Measurements from ENCODE around the gene GEMIN7.

GEMIN7 gene

GRCh38 chr19:45057444-45057843 is 21.6 kb upstream of the GEMIN7 start:
- Histone ChIP-seq H2BK5ac (ENCODE audit: low read length) (no peak overlapping the region), H2BK120ac (ENCODE audit: low read depth, low read length) (no peak overlapping the region), H3K4me2 (ENCODE audit: insufficient read depth, low read length, poor library complexity, severe bottlenecking) (no peak overlapping the region), H3K23ac (ENCODE audit: low read depth, low read length, poor library complexity) (peak overlapping the region; percentile 73), H2AK5ac (ENCODE audit: low read depth, low read length) (no peak overlapping the region), H4K91ac (ENCODE audit: low read depth, low read length, poor library complexity) (no peak overlapping the region), H2BK12ac (ENCODE audit: low read length) (no peak overlapping the region), H3K9ac (ENCODE audit: low read depth, low read length, poor library complexity) (peak overlapping the region; percentile 44), H2AFZ (ENCODE audit: low read length) (no peak overlapping the region), H3K27ac (replicated peaks; ENCODE audit: low read length) (no peak overlapping the region), H3K4me3 (ENCODE audit: low read length in 2 of 2) (no peak overlapping the region), H3K14ac (ENCODE audit: low read length) (no peak overlapping the region), H4K8ac (ENCODE audit: low read depth, low read length) (no peak overlapping the region), H3K4me1 (ENCODE audit: control insufficient read depth in 2 of 2, insufficient read depth in 1 of 2, low read depth in 1 of 2, low read length in 2 of 2) (no peaks in the 10 kb centered on the region), H3K18ac (ENCODE audit: low read length) (no peak overlapping the region), H3K79me1 (ENCODE audit: low read depth, low read length) (peaks cover 7% of the 10 kb centered on the region), H3K36me3 (replicated peaks in 1 of 2; ENCODE audit: control insufficient read depth in 2 of 2, insufficient read depth in 2 of 2, low read length in 2 of 2) (peaks cover 72 to 94% of the 10 kb centered on the region in 2 donors), H3K27me3 (ENCODE audit: control insufficient read depth in 3 of 3, insufficient read depth in 3 of 3, low read depth in 1 of 3, low read length in 3 of 3) (no peaks in the 10 kb centered on the region), H3K9me3 (replicated peaks in 1 of 2; ENCODE audit: control insufficient read depth in 2 of 2, insufficient read depth in 1 of 2, low read depth in 1 of 2, low read length in 2 of 2) (no peaks in the 10 kb centered on the region), H2BK15ac (ENCODE audit: low read length) (no peak overlapping the region), H3K4ac (ENCODE audit: low read length) (no peak overlapping the region)
- no peak for DNase-seq (ENCODE audit: low spot score)
- WGBS, 2 donors (ENCODE audit: extremely low coverage in 2 of 2, insufficient read length in 2 of 2, insufficient replicate concordance in 1 of 2) = no CpG with 5 or more reads among the region's 9 CpGs

- H2AFZ ChIP-seq (ENCODE audit: low read length) = no peak overlapping the region
- H3K27ac ChIP-seq (replicated peaks; ENCODE audit: low read length) = no peak overlapping the region
- no peak overlapping the region for H3K4me3 ChIP-seq (ENCODE audit: low read length in 2 of 2)
- no peaks in the 10 kb centered on the region for H3K4me1 ChIP-seq (ENCODE audit: control insufficient read depth in 2 of 2, insufficient read depth in 1 of 2, low read depth in 1 of 2, low read length in 2 of 2)
- H4K8ac ChIP-seq (ENCODE audit: low read depth, low read length) = no peak overlapping the region
- peak overlapping the region; percentile 53 for H2BK5ac ChIP-seq (ENCODE audit: low read length)
- H3K14ac ChIP-seq (ENCODE audit: low read length) = no peak overlapping the region
- peaks cover 72 to 96% of the 10 kb centered on the region in 2 donors for H3K36me3 ChIP-seq (replicated peaks in 1 of 2; ENCODE audit: control insufficient read depth in 2 of 2, insufficient read depth in 2 of 2, low read length in 2 of 2)
- H3K4ac ChIP-seq (ENCODE audit: low read length) = no peak overlapping the region
- H2BK120ac ChIP-seq (ENCODE audit: low read depth, low read length) = no peak overlapping the region
- H3K79me1 ChIP-seq (ENCODE audit: low read depth, low read length) = peaks cover 7% of the 10 kb centered on the region
- H2BK12ac ChIP-seq (ENCODE audit: low read length) = peak overlapping the region; percentile 41
- H3K9ac ChIP-seq (ENCODE audit: low read depth, low read length, poor library complexity) = peak overlapping the region; percentile 72
- H3K27me3 ChIP-seq (ENCODE audit: control insufficient read depth in 3 of 3, insufficient read depth in 3 of 3, low read depth in 1 of 3, low read length in 3 of 3) = no peaks in the 10 kb centered on the region
- no peak overlapping the region for H3K18ac ChIP-seq (ENCODE audit: low read length)
- no peak overlapping the region for H2AK5ac ChIP-seq (ENCODE audit: low read depth, low read length)
- H4K91ac ChIP-seq (ENCODE audit: low read depth, low read length, poor library complexity) = peak overlapping the region; percentile 53
- H2BK15ac ChIP-seq (ENCODE audit: low read length) = no peak overlapping the region
- H3K23ac ChIP-seq (ENCODE audit: low read depth, low read length, poor library complexity) = peak overlapping the region; percentile 11
- no peak for DNase-seq (ENCODE audit: low spot score)
- WGBS, 2 donors (ENCODE audit: extremely low coverage in 2 of 2, insufficient read length in 2 of 2, insufficient replicate concordance in 1 of 2) = 100% methylated on average over 2 of the region's 14 CpGs
- no peak overlapping the region for H3K4me2 ChIP-seq (ENCODE audit: insufficient read depth, low read length, poor library complexity, severe bottlenecking)
- H3K9me3 ChIP-seq (replicated peaks in 1 of 2; ENCODE audit: control insufficient read depth in 2 of 2, insufficient read depth in 1 of 2, low read depth in 1 of 2, low read length in 2 of 2) = no peaks in the 10 kb centered on the region
Measured at GRCh38 chr19:45058622-45059159, 20.4 kb upstream of the GEMIN7 start.

- no peak overlapping the region for H3K18ac ChIP-seq (ENCODE audit: low read length)
- no peaks in the 10 kb centered on the region for H3K27me3 ChIP-seq (ENCODE audit: control insufficient read depth in 3 of 3, insufficient read depth in 3 of 3, low read depth in 1 of 3, low read length in 3 of 3)
- no peak overlapping the region for H2BK12ac ChIP-seq (ENCODE audit: low read length)
- no peak overlapping the region for H3K4ac ChIP-seq (ENCODE audit: low read length)
- no peak overlapping the region for H3K14ac ChIP-seq (ENCODE audit: low read length)
- H4K91ac ChIP-seq (ENCODE audit: low read depth, low read length, poor library complexity) = no peak overlapping the region
- H3K4me1 ChIP-seq (ENCODE audit: control insufficient read depth in 2 of 2, insufficient read depth in 1 of 2, low read depth in 1 of 2, low read length in 2 of 2) = no peaks in the 10 kb centered on the region
- H3K4me3 ChIP-seq (ENCODE audit: low read length in 2 of 2) = no peak overlapping the region
- peak; percentile 83 for DNase-seq (ENCODE audit: low spot score)
- no peak overlapping the region for H3K27ac ChIP-seq (replicated peaks; ENCODE audit: low read length)
- no peak overlapping the region for H2AFZ ChIP-seq (ENCODE audit: low read length)
- peaks cover 7% of the 10 kb centered on the region for H3K79me1 ChIP-seq (ENCODE audit: low read depth, low read length)
- H3K9me3 ChIP-seq (replicated peaks in 1 of 2; ENCODE audit: control insufficient read depth in 2 of 2, insufficient read depth in 1 of 2, low read depth in 1 of 2, low read length in 2 of 2) = no peaks in the 10 kb centered on the region
- no CpG with 5 or more reads among the region's 16 CpGs for WGBS, 2 donors (ENCODE audit: extremely low coverage in 2 of 2, insufficient read length in 2 of 2, insufficient replicate concordance in 1 of 2)
- H2BK15ac ChIP-seq (ENCODE audit: low read length) = no peak overlapping the region
- H3K4me2 ChIP-seq (ENCODE audit: insufficient read depth, low read length, poor library complexity, severe bottlenecking) = no peak overlapping the region
- no peak overlapping the region for H4K8ac ChIP-seq (ENCODE audit: low read depth, low read length)
- no peak overlapping the region for H3K9ac ChIP-seq (ENCODE audit: low read depth, low read length, poor library complexity)
- H2BK5ac ChIP-seq (ENCODE audit: low read length) = peak overlapping the region; percentile 53
- H2BK120ac ChIP-seq (ENCODE audit: low read depth, low read length) = no peak overlapping the region
- H3K36me3 ChIP-seq (replicated peaks in 1 of 2; ENCODE audit: control insufficient read depth in 2 of 2, insufficient read depth in 2 of 2, low read length in 2 of 2) = peaks cover 77 to 96% of the 10 kb centered on the region in 2 donors
- H3K23ac ChIP-seq (ENCODE audit: low read depth, low read length, poor library complexity) = peak overlapping the region; percentile 11
- H2AK5ac ChIP-seq (ENCODE audit: low read depth, low read length) = no peak overlapping the region
Measured at GRCh38 chr19:45059258-45059965, 19.6 kb upstream of the GEMIN7 start.

- Histone ChIP-seq H2BK12ac (ENCODE audit: low read length) (no peak overlapping the region), H3K4me1 (ENCODE audit: control insufficient read depth in 2 of 2, insufficient read depth in 1 of 2, low read depth in 1 of 2, low read length in 2 of 2) (no peaks in the 10 kb centered on the region), H3K79me1 (ENCODE audit: low read depth, low read length) (peaks cover 13% of the 10 kb centered on the region), H3K9me3 (replicated peaks in 1 of 2; ENCODE audit: control insufficient read depth in 2 of 2, insufficient read depth in 1 of 2, low read depth in 1 of 2, low read length in 2 of 2) (no peaks in the 10 kb centered on the region), H3K4me3 (ENCODE audit: low read length in 2 of 2) (no peak overlapping the region), H3K4me2 (ENCODE audit: insufficient read depth, low read length, poor library complexity, severe bottlenecking) (no peak overlapping the region), H3K9ac (ENCODE audit: low read depth, low read length, poor library complexity) (no peak overlapping the region), H2BK120ac (ENCODE audit: low read depth, low read length) (no peak overlapping the region), H4K8ac (ENCODE audit: low read depth, low read length) (no peak overlapping the region), H2BK5ac (ENCODE audit: low read length) (no peak overlapping the region), H3K18ac (ENCODE audit: low read length) (no peak overlapping the region), H3K27me3 (ENCODE audit: control insufficient read depth in 3 of 3, insufficient read depth in 3 of 3, low read depth in 1 of 3, low read length in 3 of 3) (no peaks in the 10 kb centered on the region), H3K14ac (ENCODE audit: low read length) (no peak overlapping the region), H3K23ac (ENCODE audit: low read depth, low read length, poor library complexity) (no peak overlapping the region), H2AK5ac (ENCODE audit: low read depth, low read length) (no peak overlapping the region), H2AFZ (ENCODE audit: low read length) (no peak overlapping the region), H3K27ac (replicated peaks; ENCODE audit: low read length) (no peak overlapping the region), H4K91ac (ENCODE audit: low read depth, low read length, poor library complexity) (no peak overlapping the region), H3K4ac (ENCODE audit: low read length) (no peak overlapping the region), H2BK15ac (ENCODE audit: low read length) (no peak overlapping the region), H3K36me3 (replicated peaks in 1 of 2; ENCODE audit: control insufficient read depth in 2 of 2, insufficient read depth in 2 of 2, low read length in 2 of 2) (peaks cover 69 to 94% of the 10 kb centered on the region in 2 donors)
- no CpG with 5 or more reads among the region's 4 CpGs for WGBS, 2 donors (ENCODE audit: extremely low coverage in 2 of 2, insufficient read length in 2 of 2, insufficient replicate concordance in 1 of 2)
- DNase-seq (ENCODE audit: low spot score) = no peak
Measured at GRCh38 chr19:45061965-45062364, 17.1 kb upstream of the GEMIN7 start.

All from neuronal stem cell (in vitro differentiated cells).